ENCODE data around the gene MEIOSIN. TPM values are rescaled to one million over a fixed set of nuclear protein-coding genes. Genes with fewer than 3 reads are reported as not detected.

MEIOSIN gene
- polyA plus RNA-seq, 1 donor from 2014 or later = not detected

- peak overlapping the region; percentile 79 for H3K27ac ChIP-seq (ENCODE audit: low read length)
- H4K20me1 ChIP-seq (ENCODE audit: insufficient read depth) = no peaks in the 10 kb centered on the region
- peaks cover 26% of the 10 kb centered on the region for H3K79me2 ChIP-seq (replicated peaks; ENCODE audit: insufficient read depth, low read length)
- H3K36me3 ChIP-seq (ENCODE audit: insufficient read depth, low read length) = no peaks in the 10 kb centered on the region
- no peaks in the 10 kb centered on the region for H3K27me3 ChIP-seq (ENCODE audit: insufficient read depth, low read depth, low read length)
- H3K4me3 ChIP-seq (ENCODE audit: low read length) = peak overlapping the region; percentile 87
- H3F3A ChIP-seq (ENCODE audit: insufficient read depth, low read length, poor library complexity, severe bottlenecking) = no peaks in the 10 kb centered on the region
- H3K4me2 ChIP-seq (ENCODE audit: low read length) = peak overlapping the region; percentile 84
- H3K9me3 ChIP-seq (ENCODE audit: low read length) = no peaks in the 10 kb centered on the region
- H3K9ac ChIP-seq (ENCODE audit: low read length) = peak overlapping the region; percentile 93
- H2AFZ ChIP-seq (ENCODE audit: low read depth, low read length) = peak overlapping the region; percentile 56
- H3K9me2 ChIP-seq (ENCODE audit: insufficient read depth, low read length) = no peaks in the 10 kb centered on the region
- TF ChIP-seq RAD21 (conservative IDR thresholded peaks at IDR 0.05) (no peak), MXI1 (conservative IDR thresholded peaks at IDR 0.05; ENCODE audit: poor library complexity, severe bottlenecking) (no peak), SMC3 (conservative IDR thresholded peaks at IDR 0.05; ENCODE audit: poor library complexity) (no peak), REST (IDR thresholded peaks at IDR 0.05; ENCODE audit: borderline replicate concordance) (no peak), EZH2 (IDR thresholded peaks at IDR 0.05; ENCODE audit: borderline replicate concordance, insufficient read depth, low read length, poor library complexity, severe bottlenecking) (no peak), EP300 (conservative IDR thresholded peaks at IDR 0.05; ENCODE audit: poor library complexity, severe bottlenecking) (no peak), POLR2AphosphoS5 (IDR thresholded peaks at IDR 0.05) (no peak), TAF1 (IDR thresholded peaks at IDR 0.05; ENCODE audit: low read depth) (no peak)
- TF ChIP-seq, protein P1, sequence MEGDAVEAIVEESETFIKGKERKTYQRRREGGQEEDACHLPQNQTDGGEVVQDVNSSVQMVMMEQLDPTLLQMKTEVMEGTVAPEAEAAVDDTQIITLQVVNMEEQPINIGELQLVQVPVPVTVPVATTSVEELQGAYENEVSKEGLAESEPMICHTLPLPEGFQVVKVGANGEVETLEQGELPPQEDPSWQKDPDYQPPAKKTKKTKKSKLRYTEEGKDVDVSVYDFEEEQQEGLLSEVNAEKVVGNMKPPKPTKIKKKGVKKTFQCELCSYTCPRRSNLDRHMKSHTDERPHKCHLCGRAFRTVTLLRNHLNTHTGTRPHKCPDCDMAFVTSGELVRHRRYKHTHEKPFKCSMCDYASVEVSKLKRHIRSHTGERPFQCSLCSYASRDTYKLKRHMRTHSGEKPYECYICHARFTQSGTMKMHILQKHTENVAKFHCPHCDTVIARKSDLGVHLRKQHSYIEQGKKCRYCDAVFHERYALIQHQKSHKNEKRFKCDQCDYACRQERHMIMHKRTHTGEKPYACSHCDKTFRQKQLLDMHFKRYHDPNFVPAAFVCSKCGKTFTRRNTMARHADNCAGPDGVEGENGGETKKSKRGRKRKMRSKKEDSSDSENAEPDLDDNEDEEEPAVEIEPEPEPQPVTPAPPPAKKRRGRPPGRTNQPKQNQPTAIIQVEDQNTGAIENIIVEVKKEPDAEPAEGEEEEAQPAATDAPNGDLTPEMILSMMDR (IDR thresholded peaks at IDR 0.05; ENCODE audit: poor library complexity, severe bottlenecking) = no peak
Observed at GRCh38 chr19:45729800-45730290, 3.4 kb upstream of the MEIOSIN start.

DNA sequence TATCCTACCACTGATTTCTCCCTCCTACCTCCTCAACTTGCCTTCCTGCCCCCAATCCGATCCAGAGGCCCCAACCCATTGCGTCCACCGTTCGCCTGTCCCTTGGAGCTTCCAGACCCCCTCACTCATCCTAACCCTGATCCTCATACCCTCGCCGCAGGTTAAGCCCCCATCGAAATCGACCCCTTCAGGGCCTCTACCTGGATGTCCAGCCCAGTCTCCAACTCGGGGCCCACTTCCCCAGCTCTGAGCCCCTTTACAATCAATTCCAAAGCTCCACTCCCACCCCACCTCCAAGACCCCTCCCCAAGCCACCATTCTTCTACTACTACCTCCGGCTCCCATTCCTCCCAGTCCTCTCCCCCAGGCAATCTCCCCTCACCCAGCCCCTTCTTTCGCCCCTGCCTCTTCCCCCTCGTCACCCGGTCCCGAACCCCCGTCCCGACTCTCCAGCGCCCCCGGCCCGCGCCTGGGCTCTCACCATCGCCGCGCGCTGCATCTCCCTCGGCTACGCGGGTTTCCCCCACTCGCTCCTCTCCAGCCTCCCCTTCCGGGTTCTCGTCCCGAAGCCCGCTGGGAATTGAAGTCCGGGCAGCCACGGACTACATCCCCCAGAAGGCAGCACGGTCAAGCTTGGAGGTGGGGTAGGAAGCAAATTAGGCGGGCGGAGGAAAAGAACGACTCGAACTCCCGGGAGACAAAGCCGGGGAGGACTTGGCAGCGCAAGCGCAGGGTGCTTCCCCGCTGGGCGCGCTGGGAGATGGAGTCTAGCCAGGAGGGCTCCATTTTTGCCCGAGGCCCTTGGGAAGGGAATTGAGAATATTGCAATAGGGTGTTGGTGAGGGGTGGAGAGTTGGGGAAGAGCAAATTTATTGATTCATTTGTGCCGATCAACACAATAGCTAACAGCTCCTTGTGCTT is 2.6 kb upstream of the MEIOSIN start, which contains the start of gene FBXO46:
Gene FBXO46 (minus strand): TSS at position 529 of the 921 bp plus-strand sequence. CDS start 17,401 bp downstream, outside the sequence.
- Histone ChIP-seq H3F3A (ENCODE audit: insufficient read depth, low read length, poor library complexity, severe bottlenecking) (no peaks in the 10 kb centered on the region), H3K4me3 (ENCODE audit: low read length) (peak within 1 kb of the TSS; percentile 87), H3K27ac (ENCODE audit: low read length) (peak within 1 kb of the TSS; percentile 79), H4K20me1 (ENCODE audit: insufficient read depth) (no peaks in the 10 kb centered on the region), H3K9me3 (ENCODE audit: low read length) (no peaks in the 10 kb centered on the region), H3K9me2 (ENCODE audit: insufficient read depth, low read length) (no peaks in the 10 kb centered on the region), H2AFZ (ENCODE audit: low read depth, low read length) (peak within 1 kb of the TSS; percentile 56), H3K4me2 (ENCODE audit: low read length) (peak within 1 kb of the TSS; percentile 84), H3K79me2 (replicated peaks; ENCODE audit: insufficient read depth, low read length) (peaks cover 24% of the 10 kb centered on the region), H3K9ac (ENCODE audit: low read length) (peak within 1 kb of the TSS; percentile 93), H3K36me3 (ENCODE audit: insufficient read depth, low read length) (no peaks in the 10 kb centered on the region), H3K27me3 (ENCODE audit: insufficient read depth, low read depth, low read length) (no peaks in the 10 kb centered on the region)
- peak; percentile 93 for TF ChIP-seq POLR2AphosphoS5 (IDR thresholded peaks at IDR 0.05)
- TF ChIP-seq EP300 (conservative IDR thresholded peaks at IDR 0.05; ENCODE audit: poor library complexity, severe bottlenecking) = peak; percentile 72
- TF ChIP-seq, protein P1 (IDR thresholded peaks at IDR 0.05; ENCODE audit: poor library complexity, severe bottlenecking) = peak; percentile 60
- peak; percentile 11 for TF ChIP-seq SMC3 (conservative IDR thresholded peaks at IDR 0.05; ENCODE audit: poor library complexity)
- no peak for TF ChIP-seq EZH2 (IDR thresholded peaks at IDR 0.05; ENCODE audit: borderline replicate concordance, insufficient read depth, low read length, poor library complexity, severe bottlenecking)
- TF ChIP-seq TAF1 (IDR thresholded peaks at IDR 0.05; ENCODE audit: low read depth) = peak; percentile 53
- TF ChIP-seq MXI1 (conservative IDR thresholded peaks at IDR 0.05; ENCODE audit: poor library complexity, severe bottlenecking) = peak; percentile 60
- TF ChIP-seq RAD21 (conservative IDR thresholded peaks at IDR 0.05) = peak; percentile 34
- peak; percentile 54 for TF ChIP-seq REST (IDR thresholded peaks at IDR 0.05; ENCODE audit: borderline replicate concordance)
